NCI-H1436 treated with DMSO at 0.1 percent for 48 hours (cell line): ENCODE data around the gene SLC22A5.
"Not testable (repeated sequence)": the region's sequence is repeated elsewhere in the genome, so short reads cannot be mapped to it uniquely, and the experiment has no call there.

Experiments
- DNase-seq: peaks from one replicate; lab custom pipeline; 2025; lab: John Stamatoyannopoulos, UW

Gene SLC22A5

DNA sequence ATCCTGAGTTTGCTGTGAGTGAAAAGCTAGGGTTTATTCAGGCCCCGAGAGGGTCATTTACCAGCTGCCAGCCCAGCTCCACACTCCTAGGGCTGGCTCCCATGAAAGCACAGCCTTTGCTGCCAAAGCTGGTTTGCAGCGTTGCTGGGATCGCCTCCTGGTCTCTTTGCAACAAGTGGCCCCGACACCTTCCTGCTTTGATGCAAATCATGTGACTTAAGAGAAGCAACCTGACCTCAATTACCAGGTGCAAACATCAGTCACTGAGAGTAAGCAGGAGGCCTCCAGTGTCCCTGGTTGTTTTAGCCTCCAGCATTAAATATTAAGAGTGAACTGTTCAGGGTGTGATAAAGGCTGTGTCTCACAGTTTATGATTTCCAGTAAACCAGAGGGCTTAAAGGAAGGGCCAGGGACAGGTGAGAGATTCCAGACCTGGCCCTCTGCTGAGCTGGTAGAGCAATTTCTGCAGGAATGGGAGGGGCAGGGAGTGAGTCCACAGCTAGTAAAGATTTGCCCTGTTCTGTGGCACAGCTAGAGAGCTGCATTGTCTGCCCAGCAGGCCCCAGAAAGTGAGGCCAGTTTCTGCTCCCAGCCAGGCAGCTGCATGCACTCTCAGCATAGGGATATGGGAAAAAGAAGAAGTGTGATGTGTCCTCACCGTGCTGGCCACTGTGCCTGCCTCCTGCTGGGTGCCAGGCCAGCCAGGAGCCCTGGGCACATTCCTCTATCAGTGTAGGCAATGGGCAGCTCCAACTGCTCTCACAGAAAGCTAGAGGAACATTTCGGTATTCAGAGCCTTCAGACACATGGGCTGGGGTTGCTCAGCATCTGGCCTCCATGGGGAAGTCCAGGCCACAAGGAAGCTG lies 58.0 kb downstream of the SLC22A5 start:
- no peak for DNase-seq

DNA sequence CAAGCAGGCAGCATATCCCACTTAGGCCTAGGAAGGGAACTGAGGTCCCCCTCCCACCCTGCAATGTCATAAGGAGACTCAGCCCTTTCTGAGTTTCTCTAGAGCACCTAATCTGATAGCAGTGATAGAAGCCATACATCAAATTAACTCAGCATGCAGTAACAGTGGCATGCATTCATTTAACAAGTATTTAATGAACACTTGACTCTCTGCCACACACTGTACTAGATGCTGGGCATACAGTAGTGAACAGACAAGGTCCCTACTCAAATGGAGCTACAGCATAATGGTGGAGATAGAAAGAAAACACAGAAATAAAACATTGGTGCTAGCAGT lies 58.6 kb downstream of the SLC22A5 start:
- peak; percentile 29 for DNase-seq

DNA sequence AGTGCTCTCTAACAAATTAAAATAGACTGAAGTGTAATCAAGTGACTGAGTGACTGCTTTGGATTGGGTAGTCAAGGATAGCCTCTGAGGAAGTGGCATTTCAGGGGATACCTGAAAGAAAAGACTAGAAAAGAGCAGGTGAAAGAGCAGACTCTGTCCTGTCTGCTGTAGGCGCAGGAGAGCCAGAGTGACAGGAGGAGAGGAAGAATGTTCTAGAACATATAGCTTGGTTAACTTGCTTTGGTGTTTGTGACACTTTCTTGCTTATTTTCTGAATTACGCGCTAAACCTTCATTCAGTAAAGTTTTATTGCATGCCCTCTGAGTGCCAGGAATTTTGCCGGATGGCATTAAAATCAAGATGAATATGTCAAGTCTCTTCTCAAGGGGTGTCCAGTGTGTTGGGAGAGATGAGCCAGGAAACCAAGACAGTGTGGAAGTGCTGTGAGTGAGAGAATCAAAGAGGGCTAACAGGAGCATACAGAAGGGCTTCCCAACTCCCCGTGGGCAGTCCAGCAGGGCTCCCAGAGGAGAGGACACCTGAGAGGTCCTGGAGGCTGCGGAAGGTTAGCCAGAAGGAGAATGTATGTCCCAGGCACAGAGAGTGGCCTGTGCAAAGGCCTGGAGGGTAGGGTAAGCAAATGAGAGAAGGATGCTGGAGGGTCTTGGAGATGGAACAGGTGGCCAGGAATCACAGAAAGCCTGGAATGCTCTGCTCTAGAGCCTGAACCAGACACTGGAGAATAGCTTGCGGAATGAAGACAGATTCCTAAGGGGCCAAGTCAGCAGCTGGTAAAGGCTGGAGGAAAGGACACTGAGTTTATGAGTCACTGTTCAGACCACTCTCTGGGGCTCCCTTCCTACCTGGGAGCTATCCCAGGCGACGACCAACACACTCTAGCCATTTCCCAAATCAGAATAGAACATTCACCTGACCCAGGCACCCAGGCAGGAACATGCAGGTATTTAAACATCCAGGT lies 59.3 kb downstream of the SLC22A5 start:
- DNase-seq: no peak

DNA sequence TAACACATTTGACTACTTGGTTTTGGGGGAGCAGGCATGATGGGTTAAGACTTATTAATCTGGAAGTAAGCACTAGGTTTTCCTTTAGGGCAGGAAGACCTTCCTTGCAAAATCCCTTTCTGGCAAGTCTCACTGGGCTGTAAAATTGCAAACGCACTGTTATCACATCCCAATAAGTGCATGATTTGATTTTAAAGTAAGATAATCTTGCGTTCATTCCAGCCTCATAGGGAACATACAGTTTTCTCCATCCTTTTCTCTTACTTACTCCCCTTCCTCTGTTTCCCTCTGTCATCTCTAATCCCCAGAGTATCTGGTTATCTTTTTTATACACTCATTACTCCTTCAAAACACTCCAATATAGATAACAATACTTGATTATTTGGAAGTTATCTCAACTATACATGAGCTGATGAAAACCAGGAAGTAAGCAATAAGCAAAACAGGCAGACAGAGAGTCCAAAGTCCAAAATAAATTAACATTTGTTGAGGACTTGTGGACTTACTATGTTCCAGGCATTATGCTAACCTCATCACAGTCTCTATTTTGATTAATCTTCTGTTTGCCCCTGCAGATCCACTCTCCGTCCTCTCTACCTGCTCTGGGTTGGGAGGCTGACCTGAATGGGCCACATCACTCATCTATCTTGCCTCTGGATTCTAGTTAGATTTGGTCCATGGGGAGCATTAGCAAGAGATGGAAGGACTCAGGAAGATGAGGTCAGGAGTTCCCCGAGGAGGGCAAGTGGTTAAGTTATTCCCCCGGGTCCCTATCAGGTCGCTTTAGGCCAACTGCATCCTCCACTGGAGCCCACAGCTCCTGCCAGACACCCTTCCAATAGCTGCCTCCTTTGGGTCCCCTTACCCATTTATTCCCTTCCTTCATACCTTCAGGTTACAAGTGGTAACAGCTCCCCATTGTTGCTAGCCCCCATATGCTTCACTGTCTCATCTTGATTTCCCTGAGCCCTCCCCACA lies 60.2 kb downstream of the SLC22A5 start:
- no peak for DNase-seq

DNA sequence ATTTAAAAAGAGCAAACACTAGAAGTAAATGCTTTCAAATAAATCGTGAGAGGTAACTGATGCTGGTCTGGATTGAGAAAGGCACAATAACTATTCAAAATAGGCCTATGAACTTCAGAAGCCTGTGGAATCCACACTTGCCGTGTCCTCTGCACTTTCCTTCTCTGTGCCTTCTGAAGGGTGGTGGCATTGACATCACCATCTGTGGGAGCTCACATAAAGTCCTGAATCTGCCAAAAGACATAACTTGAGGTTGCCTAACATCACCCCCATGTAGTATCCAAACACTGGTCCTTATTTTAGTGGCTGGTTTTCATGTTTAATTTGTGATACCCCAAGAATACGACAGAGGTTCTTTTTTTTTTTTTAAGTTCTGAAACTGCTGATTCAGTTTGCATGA lies 61.2 kb downstream of the SLC22A5 start:
- no peak for DNase-seq

DNA sequence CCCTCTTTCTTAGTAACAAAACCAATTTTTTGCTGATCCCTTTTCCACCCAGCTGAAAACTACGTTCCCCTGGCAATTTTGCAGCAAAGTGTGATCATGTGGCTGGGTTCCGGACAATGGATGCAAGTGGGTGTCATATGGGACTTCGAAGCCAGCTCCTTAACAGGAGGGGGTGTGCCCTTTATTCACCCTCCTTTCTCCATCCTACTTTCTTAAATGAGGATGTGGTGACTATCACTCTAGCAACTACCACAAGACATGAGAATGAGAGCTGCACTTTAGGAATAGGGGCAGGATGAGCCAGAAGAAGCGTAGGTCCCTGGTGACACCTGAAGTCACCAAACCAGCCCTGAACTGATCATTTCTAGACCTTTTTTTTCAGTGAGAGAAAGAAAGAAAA lies 62.1 kb downstream of the SLC22A5 start:
- DNase-seq: no peak

DNA sequence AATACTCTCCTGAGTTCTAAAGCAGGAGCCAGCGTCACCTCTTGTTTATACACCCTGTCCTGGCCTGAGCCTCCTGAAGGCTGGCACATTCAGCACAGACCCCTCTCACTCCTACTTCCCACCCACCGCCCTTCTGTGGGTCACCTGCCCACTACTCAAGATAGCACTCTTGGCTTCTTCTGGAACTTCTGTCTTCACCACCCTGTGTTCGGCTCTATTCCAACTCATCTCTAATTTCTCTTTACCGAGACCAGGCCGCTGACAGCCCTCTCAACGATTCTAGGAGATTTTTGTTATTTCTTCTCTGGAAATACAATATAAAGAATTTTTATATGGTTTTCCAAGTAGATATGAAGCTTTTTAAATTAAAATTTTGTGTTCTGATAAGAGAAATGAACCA lies 63.6 kb downstream of the SLC22A5 start:
- no peak for DNase-seq

DNA sequence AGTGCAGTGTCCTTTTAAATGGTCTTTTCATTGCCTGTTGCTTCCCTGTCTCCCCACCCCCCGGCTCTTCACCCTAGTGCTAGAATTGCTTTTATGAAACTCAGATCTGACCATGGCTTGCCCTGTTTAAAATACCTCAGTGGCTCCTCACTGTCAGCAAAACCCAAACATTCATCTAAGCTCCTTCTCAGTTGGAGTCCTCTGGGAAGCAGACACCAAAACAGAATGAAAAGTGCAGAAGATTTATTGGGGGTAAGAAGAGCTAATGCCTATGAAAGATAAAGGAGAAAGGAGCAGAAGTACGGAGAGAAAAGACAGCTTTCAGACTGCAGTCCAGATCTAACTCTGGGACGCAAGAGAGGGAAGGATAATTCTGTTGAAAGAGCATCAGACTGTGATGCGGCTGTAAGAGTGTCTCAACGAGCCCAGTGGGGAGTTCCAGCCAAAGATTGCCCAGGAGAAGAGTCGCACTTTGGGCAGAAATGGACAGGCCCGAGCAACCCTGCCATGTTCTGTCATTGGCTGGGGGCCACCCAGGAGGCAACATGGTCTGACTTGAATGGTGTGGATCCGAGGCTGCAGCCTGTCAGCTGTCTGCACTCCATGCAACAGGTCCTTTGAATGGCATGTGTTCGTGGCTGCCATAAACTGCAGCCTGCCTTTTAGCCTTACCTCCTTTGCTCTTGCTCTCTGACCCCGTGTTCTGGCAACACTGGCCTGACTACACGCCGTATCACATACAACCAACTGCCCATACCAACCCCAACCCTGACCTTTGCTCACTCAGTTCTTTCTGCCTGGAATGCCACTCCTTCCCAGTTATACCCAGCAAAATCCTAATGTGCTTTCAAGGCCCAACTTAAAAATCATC lies 65.1 kb downstream of the SLC22A5 start:
- DNase-seq: no peak

DNA sequence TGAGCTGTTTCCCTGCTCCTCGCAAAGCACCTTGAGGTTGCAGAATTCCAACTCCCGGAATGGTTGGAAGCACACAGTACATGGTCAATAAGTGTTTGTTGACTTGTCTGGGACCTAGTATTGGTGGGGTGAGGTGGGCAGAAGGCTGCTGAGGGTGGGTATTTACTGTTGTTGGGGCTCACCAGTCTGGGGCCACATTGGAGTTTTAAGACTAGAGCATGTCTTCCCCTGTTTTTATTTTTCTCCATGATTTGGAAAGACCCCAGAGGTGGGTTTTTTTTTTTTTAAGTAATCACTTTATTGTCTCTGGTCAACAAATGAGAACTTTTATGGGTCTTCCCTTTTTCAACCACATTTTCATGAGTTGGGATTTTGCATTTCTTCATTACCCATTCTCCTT lies 65.9 kb downstream of the SLC22A5 start:
- DNase-seq: no peak

DNA sequence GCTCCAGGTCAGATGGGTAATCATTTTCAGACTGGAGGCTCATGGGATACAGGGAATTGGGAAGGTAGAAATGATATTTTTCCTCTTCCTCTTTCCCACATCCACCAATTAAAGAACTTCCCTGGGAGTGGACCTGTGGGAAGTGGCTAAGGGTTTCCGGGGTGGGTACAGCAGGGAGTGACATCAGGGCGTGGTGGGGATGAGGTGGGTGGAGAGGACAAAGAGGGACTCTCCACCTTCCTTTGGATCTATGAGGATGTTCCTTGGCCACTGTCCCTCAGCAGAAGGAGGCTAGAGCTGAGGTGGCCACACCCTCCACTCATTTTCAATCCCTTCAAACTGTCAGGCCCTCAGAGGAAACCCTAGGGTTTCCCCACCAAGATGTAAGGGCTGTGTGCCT lies 66.4 kb downstream of the SLC22A5 start:
- DNase-seq: no peak

DNA sequence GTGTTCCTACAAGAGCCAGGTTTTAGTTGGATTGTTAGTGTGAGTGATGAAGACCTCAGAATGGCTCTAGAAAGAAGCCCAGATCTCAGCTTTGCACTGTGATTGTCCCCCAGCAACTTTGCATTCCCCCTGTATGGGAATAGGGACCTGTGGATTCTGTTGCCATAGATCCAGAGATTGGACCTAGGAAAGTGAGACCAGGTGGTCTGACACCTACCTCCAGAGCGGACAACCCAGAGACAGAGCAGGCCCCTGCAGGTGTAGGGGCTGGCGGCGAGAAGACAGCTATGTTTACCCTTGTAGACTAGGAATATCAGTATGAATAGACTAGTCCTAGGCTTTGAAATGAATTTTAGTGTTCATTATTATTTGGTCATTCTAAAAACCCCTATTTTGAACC lies 67.4 kb downstream of the SLC22A5 start:
- DNase-seq: no peak

DNA sequence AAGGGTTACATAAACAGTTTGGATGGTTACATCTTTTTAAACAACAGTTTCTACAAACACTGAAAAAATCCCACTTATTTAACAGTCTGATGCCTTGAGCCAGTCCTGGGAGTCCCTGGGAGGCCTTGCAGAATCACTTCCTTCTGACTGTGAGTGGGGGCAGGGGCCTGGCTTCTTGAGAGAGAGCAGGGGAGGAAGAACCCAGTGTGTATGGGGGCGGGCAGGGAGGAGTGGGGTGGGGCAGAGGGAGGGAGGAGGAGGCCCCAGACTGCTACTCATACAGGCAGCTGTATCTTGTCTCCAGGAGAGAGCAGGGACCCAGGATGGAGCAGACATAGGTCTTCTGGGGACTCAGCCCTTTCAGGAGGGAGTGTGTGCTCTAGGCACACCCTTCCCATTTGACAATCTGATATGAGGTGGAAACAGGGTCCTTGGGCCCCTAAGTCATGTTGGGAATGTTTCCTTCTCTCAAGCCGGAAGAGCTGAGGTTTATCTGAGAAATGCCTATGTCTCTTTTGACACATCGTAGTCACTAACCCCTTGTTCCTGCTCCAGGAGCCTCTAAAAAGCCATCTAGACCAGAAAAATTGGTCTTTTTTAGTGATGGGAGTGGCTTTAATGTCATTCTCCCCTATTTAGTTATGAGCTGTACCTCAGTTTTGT lies 68.2 kb downstream of the SLC22A5 start:
- DNase-seq: no peak

DNA sequence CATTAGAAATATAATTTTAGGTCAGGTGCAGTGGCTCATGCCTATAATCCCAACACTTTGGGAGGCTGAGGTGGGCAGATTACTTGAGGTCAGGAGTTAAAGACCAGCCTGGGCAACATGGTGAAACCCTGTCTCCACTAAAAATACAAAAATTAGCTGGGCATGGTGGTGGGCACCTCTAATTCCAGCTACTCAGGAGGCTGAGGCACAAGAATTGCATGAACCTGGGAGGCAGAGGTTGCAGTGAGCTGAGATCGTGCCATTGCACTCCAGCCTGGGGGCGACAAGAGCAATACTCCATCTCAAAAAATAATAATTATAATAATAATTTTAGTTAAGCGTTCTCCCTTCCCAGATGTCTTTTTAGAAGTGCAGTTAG lies 68.7 kb downstream of the SLC22A5 start:
- not testable (repeated sequence) for DNase-seq

DNA sequence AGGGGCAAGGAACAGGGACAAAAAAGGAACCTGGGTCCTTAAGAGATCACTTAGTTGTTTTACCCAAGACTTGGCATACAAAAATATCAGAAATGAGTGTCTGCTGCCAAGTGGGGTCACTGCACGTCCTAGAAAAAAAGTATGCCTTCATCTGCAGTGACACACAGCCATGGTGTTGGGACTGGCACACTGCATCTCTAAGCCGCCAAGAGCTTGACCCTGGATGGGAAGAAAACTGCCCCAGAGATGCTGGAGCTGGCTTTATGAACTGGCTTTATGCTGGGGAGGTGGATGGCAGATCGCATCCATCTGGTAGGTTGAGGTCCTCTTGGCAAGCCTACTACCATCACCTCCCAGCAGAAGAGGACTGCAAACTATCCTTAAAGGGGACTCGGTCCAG lies 69.4 kb downstream of the SLC22A5 start:
- no peak for DNase-seq

DNA sequence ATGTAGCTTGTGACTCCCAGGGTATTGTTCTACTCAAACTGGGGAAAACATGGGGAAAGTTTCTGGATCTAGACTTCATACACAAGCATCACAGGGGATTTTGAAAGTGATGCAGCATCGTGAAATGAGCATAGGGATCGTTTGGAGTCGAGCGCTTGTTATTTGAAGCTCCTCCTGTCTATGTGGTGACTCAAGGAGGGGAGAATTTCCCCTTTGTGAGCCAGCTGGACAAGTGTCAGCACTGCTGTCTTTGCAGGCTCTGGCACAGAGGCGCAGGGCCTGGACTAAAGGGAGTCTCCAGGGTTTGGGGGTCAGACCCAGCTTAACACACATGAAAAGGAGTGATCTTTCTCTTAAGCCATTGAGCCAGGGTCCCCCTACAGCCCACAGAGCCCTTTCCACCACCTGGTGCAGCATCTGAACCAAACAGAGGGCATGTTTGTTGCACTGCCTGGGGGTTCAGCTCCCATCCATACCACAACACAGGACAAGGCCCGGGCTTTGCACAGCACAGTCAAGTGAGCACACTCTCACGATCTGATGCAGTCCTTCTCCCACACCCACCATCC lies 70.1 kb downstream of the SLC22A5 start:
- DNase-seq: no peak

DNA sequence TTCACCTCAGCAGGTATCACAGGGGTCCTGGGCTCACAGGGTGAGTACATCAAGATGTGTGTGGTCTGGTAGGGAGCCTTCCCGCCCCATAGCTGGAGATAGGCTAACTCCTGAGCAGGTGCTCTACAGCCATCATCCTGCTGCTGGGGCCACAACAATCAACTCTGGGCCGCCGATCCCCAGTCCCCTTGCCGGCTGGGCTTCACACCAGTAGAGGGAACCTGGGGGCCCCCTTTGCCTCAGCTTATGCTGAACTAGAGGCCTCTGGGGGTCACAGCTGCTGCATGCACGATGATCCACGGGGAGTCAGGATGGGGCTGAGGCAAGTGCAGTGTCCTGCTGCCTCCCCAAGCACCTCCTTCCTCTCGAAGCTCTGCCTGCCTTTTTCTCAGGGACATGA lies 74.6 kb downstream of the SLC22A5 start:
- no peak for DNase-seq
